CD4-positive, alpha-beta T cell treated with Interleukin-15 for 1 hour (primary cell): ENCODE data around the gene ZNF133.
"Not testable (repeated sequence)": the region's sequence is repeated elsewhere in the genome, so short reads cannot be mapped to it uniquely, and the experiment has no call there.

Experiments
- DNase-seq: peaks from one replicate; pipeline ENCODE4 v3.0.0-alpha.2; 2020

The ZNF133 gene

GRCh38 chr20:18287546-18287914 lies 797 bp upstream of the ZNF133 start:
- no peak for DNase-seq

GRCh38 chr20:18288749-18289267 lies 481 bp downstream of the ZNF133 start:
- DNase-seq = no peak

GRCh38 chr20:18289306-18289705 lies 979 bp downstream of the ZNF133 start:
- DNase-seq = no peak

- DNase-seq = no peak
Observed at GRCh38 chr20:18299364-18299763, 11.0 kb downstream of the ZNF133 start.

GRCh38 chr20:18304618-18305017 lies 16.3 kb downstream of the ZNF133 start:
- DNase-seq = no peak

GRCh38 chr20:18307301-18307700 lies 19.0 kb downstream of the ZNF133 start:
- DNase-seq = no peak

GRCh38 chr20:18310051-18310450 lies 21.7 kb downstream of the ZNF133 start:
- no peak for DNase-seq

- no peak for DNase-seq
Observed at GRCh38 chr20:18310592-18310991, 22.3 kb downstream of the ZNF133 start.

GRCh38 chr20:18312723-18313122 lies 24.4 kb downstream of the ZNF133 start:
- no peak for DNase-seq

GRCh38 chr20:18313411-18313810 lies 25.1 kb downstream of the ZNF133 start:
- DNase-seq = no peak

GRCh38 chr20:18314786-18315406 lies 26.6 kb downstream of the ZNF133 start:
- DNase-seq = no peak

GRCh38 chr20:18316166-18316565 lies 27.8 kb downstream of the ZNF133 start:
- no peak for DNase-seq

- no peak for DNase-seq
Observed at GRCh38 chr20:18321316-18321715, 33.0 kb downstream of the ZNF133 start.

GRCh38 chr20:18321976-18322950 lies 33.9 kb downstream of the ZNF133 start:
- no peak for DNase-seq

GRCh38 chr20:18323705-18324104 lies 35.4 kb downstream of the ZNF133 start:
- no peak for DNase-seq

GRCh38 chr20:18324596-18325089 lies 36.3 kb downstream of the ZNF133 start:
- DNase-seq = no peak

- DNase-seq = no peak
Observed at GRCh38 chr20:18326990-18327389, 38.7 kb downstream of the ZNF133 start.

GRCh38 chr20:18331694-18332093 lies 43.4 kb downstream of the ZNF133 start:
- no peak for DNase-seq

GRCh38 chr20:18349749-18350148 lies 61.4 kb downstream of the ZNF133 start:
- DNase-seq = not testable (repeated sequence)

- DNase-seq = no peak
Observed at GRCh38 chr20:18359854-18360253, 71.5 kb downstream of the ZNF133 start.

- DNase-seq = no peak
Observed at GRCh38 chr20:18360635-18361034, 72.3 kb downstream of the ZNF133 start.

- no peak for DNase-seq
Observed at GRCh38 chr20:18361678-18362077, 73.4 kb downstream of the ZNF133 start.

- no peak for DNase-seq
Observed at GRCh38 chr20:18362916-18363315, 74.6 kb downstream of the ZNF133 start.

- no peak for DNase-seq
Observed at GRCh38 chr20:18363708-18364107, 75.4 kb downstream of the ZNF133 start.
